ENCODE data around the gene ELFN2. TPM values are rescaled to one million over a fixed set of nuclear protein-coding genes. Genes with fewer than 3 reads are reported as not detected.
A peak's percentile ranks its signal among the peaks of the same experiment; 100 is the strongest.

Gene ELFN2
- total RNA-seq, 3 donors from 2014 or later: 0.35 to 0.54 TPM; not detected in 1

- intact Hi-C loops (cut with DNase I, micrococcal nuclease): no loop called here
- TF ChIP-seq, protein P1, sequence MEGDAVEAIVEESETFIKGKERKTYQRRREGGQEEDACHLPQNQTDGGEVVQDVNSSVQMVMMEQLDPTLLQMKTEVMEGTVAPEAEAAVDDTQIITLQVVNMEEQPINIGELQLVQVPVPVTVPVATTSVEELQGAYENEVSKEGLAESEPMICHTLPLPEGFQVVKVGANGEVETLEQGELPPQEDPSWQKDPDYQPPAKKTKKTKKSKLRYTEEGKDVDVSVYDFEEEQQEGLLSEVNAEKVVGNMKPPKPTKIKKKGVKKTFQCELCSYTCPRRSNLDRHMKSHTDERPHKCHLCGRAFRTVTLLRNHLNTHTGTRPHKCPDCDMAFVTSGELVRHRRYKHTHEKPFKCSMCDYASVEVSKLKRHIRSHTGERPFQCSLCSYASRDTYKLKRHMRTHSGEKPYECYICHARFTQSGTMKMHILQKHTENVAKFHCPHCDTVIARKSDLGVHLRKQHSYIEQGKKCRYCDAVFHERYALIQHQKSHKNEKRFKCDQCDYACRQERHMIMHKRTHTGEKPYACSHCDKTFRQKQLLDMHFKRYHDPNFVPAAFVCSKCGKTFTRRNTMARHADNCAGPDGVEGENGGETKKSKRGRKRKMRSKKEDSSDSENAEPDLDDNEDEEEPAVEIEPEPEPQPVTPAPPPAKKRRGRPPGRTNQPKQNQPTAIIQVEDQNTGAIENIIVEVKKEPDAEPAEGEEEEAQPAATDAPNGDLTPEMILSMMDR (IDR thresholded peaks at IDR 0.05): no peak
- no peak for DNase-seq
- no peaks in the 10 kb centered on the region for H3K36me3 ChIP-seq (ENCODE audit: low read depth)
- H3K4me1 ChIP-seq (ENCODE audit: low read depth): no peaks in the 10 kb centered on the region
- no peak overlapping the region for H3K4me3 ChIP-seq
- H3K9me3 ChIP-seq: no peaks in the 10 kb centered on the region
- no peak for ATAC-seq
Observed at GRCh38 chr22:37407856-37408255, 19.4 kb downstream of the ELFN2 start.

DNA sequence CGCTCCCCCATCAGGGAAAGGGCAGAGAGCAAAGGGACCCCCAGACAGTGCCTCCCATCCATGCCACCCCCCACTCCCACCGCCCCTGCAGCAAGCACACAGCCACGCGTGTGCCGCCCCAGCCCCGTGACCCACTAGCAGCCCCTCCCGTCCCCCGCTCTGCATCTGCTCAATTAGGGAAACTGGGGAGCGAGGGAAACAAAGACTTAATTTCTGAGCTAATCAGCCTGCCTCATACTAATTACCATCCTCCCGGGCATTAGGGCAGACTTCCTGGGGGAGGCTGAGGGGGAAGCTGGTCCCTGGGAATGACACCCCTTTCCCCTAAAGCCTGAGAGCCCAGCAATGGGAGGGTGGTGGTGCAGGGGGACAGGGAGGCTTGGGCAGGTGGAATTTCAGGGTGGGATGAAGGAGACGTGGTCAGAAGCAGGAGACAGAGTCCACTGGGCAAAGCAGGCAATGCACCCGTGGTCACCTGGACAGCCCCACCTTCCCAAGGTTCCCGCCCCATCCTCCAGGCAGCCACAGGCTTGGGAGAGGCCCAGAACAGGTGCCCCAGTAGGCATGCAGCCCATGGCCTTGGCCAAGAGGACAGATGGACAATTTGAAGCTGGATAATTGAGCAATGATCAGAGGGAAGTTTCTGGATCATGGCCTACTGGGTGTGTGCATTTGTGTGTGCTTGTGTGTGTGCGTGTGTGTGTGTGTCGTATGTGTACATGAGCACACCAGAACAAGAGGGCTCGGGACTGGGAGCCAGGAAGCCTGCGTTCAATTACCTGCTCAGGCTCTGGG is 20.6 kb downstream of the ELFN2 start:
- no peaks in the 10 kb centered on the region for H3K4me1 ChIP-seq (ENCODE audit: low read depth)
- no peaks in the 10 kb centered on the region for H3K9me3 ChIP-seq
- H3K4me3 ChIP-seq: no peak overlapping the region
- DNase-seq (peak in 1 of 3 donors; percentile 25), ATAC-seq (peak; percentile 28)
- intact Hi-C loops (cut with DNase I, micrococcal nuclease): no loop called here
- H3K36me3 ChIP-seq (ENCODE audit: low read depth): no peaks in the 10 kb centered on the region
- TF ChIP-seq, protein P1 (IDR thresholded peaks at IDR 0.05): no peak

DNA sequence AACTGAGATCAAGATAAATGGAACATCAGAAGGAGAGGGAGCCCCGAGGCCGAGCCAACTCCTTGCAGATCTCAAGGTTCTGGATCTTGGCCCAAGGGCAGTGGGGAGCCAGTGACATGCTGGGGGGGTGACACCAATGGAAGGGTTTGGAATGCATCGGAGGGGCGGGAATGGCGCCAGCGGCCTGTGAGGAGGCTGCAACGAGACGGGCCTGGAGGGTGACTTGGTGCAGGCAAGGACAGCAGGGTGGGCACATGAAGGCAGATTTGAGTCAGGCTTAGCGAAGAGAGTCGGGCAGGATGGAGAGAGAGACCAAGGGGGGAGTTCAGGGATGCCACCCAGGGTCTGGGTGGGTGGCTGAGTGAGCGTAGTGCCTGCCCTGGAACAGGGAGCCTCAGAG is 23.2 kb downstream of the ELFN2 start:
- intact Hi-C loops (cut with DNase I, micrococcal nuclease): no loop called here
- H3K4me3 ChIP-seq: no peak overlapping the region
- TF ChIP-seq, protein P1 (IDR thresholded peaks at IDR 0.05): no peak
- H3K4me1 ChIP-seq (ENCODE audit: low read depth): no peaks in the 10 kb centered on the region
- no peak for DNase-seq
- no peaks in the 10 kb centered on the region for H3K36me3 ChIP-seq (ENCODE audit: low read depth)
- no peaks in the 10 kb centered on the region for H3K9me3 ChIP-seq
- ATAC-seq: no peak

- DNase-seq: no peak
- TF ChIP-seq, protein P1 (IDR thresholded peaks at IDR 0.05): no peak
- H3K9me3 ChIP-seq: no peaks in the 10 kb centered on the region
Observed at GRCh38 chr22:37403267-37403960, 23.9 kb downstream of the ELFN2 start.

GRCh38 chr22:37402184-37402506 is 25.1 kb downstream of the ELFN2 start:
- no peaks in the 10 kb centered on the region for H3K9me3 ChIP-seq
- TF ChIP-seq, protein P1 (IDR thresholded peaks at IDR 0.05): no peak
- H3K36me3 ChIP-seq (ENCODE audit: low read depth): no peaks in the 10 kb centered on the region
- no peak for ATAC-seq
- H3K4me1 ChIP-seq (ENCODE audit: low read depth): no peaks in the 10 kb centered on the region
- no peak for DNase-seq
- H3K4me3 ChIP-seq: no peak overlapping the region
- intact Hi-C loops (cut with DNase I, micrococcal nuclease): no loop called here

More at GRCh38 chr22:37403267-37403960, 23.9 kb downstream of the ELFN2 start:
- Histone ChIP-seq H3K36me3 (ENCODE audit: low read depth) (no peaks in the 10 kb centered on the region), H3K4me3 (no peak overlapping the region), H3K4me1 (ENCODE audit: low read depth) (no peaks in the 10 kb centered on the region)
- intact Hi-C loops (cut with DNase I, micrococcal nuclease): no loop called here
- no peak for ATAC-seq

Data from mucosa of descending colon (tissue), 3 donors.